Right renal pelvis (tissue), 4 donors: Measurements from ENCODE around the gene NECTIN1. TPM values are rescaled to one million over a fixed set of nuclear protein-coding genes. Genes with fewer than 3 reads are reported as not detected.

ENCODE experiments used
- DNase-seq, 4 donors: peaks; one replicate each; pipeline ENCODE4 v3.0.0-alpha.2; 2013; ENCODE audit warnings: low read depth in 4 of 4, low spot score in 3 of 4, missing footprints in 1 of 4
- polyA plus RNA-seq, 4 donors: library from polyadenylated mRNA; unstranded; fragments of 120-200 nt; gene quantifications; one replicate each; pipeline ENCODE4 v1.2.1, GENCODE V29; 2013; ENCODE audit not compliant: insufficient read length in 4 of 4

Gene NECTIN1
- polyA plus RNA-seq, 4 donors, result 38.6 to 45.6 (median 41.7) TPM

DNA sequence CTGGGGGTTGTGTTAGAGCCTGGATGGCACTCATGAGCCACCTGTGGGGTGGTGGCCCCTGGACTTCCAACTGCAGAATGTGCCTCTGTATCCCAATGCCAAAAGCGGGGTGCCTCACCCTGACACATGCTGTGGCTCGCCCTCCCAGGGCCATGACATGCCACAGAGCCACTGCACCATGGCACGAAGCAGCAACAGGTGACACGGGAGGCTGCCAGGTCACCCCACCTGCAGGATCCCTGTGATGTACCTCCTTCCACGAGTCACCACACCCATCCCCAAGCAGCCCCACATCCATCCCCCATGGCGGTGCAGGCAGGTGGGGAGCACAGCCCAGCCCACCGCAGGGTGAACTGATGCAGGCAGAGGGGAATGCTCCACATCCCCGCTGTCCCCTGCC lies 14.8 kb downstream of the NECTIN1 start:
- no peak for DNase-seq

GRCh38 chr11:119713359-119714040 lies 15.5 kb downstream of the NECTIN1 start:
- no peak for DNase-seq

DNA sequence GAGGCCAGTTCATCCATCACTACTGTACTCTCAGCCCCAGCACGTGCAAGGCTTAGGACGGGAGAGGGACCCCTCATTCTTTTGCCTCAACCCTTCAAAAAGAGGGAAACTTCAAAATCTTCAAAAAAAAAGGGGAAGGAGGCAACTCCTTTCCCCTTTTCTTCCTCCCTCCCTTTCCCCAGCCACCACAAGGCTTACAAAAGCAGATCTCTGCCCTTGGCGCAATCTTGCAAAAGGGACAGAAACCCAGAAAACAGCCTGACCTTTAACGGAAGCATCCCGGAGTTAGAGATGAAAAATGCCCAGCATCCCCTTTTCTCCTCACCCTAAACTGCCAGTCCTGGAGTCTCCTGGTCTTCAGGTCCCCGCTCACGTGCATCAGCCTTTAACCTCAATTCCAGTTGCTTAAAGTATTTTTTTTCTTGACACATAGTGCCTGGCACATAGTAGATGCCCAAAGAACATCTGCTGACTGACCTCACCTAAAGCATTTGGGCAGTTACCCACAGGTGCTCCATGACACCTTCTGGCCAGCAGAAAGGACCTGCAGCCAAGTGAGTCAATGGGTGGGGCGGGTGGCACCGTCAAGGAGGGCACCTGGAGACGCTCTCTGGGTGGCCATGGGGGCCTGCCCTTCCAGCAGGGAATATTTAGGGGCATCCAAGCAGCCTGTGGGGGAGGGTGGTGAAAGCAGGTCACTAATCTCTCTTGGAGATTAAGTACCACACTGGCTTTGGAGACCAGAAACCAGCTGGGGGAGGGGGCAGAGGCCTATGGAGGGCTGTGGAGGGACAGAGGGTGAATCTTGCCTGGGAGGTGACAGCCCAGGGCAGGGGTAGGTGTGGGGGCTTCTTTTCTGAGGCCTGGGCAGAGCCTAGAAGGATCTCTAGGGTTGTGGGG lies 16.3 kb downstream of the NECTIN1 start:
- DNase-seq, result no peak

- no peak for DNase-seq
Observed at GRCh38 chr11:119712006-119712405, 17.0 kb downstream of the NECTIN1 start.

DNA sequence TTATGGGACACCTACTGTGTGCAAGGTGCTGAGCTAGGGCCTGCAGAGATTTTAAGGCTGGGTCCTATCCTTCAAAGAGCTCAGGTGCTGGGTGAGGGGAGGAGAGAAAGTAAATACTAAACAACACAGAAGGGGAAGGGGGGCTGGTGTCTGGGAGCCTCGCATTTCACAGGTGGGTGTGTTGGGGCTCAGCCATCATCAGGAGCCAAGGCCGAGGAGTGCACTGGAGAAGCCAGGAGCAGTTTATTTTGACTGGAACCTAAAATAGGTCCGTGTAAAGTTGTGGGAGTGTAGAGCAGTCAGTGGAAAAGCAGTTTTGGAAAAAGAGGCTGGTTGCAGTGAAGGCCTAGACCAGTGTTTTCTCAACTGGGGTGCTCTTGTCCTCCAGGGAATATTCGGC lies 17.5 kb downstream of the NECTIN1 start:
- DNase-seq, result no peak

GRCh38 chr11:119710417-119710816 lies 18.6 kb downstream of the NECTIN1 start:
- no peak for DNase-seq

DNA sequence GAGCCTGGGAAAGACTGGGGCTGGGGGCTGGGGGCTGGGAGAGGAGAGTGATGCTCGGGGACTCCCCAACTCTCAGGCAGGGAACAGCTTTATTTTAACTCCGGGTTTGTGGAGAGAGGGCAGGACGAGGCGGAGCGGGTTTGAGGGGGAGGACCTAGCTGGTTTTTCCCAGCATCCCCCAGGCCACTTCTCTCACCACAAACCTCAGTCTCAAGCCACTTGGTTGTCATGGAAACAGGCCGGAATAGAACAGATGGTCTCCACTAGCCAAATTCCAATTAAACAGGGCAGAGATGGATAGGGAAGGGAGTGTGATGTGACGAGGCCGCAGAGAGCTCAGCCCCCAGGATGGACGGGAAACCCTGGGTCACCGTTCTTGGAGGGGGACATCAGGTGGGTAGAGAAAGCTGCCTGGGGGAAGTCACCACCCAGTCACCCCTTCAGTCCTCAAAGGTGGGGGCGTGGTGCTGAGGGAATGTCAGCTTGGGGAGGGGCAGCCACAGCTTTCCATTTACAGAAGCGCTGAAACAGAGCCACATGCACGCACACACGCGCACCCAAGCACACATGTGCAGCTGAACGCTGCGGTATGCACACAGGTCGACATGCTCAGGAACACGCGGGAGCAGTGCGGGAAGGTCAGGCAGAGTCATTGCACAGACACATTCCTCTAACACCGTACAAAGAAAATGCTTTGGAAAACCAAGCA lies 19.2 kb downstream of the NECTIN1 start:
- DNase-seq, result peak; percentile 72 to 90 (median 88)

DNA sequence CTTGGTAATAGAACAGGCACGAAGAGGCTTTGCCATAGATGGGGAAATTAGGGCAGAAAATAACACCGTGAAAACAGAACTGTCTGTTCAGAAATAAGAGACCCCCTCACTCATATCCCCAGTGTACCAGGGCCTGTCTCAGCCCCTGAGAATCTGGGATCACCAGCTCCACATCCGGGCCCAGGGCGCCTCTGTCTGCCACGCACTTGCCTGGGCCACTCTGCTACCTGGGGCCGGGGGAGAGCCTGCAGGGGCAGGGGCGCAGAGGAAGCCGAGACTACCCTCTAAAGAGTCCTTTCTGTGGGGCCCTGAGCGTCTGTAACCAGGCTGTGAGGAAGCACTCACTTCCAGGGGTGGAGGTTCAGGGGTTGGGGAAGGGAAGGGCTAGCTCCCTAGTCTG lies 19.8 kb downstream of the NECTIN1 start:
- DNase-seq, result no peak

- DNase-seq, result no peak
Observed at GRCh38 chr11:119708384-119708783, 20.6 kb downstream of the NECTIN1 start.

- no peak for DNase-seq
Observed at GRCh38 chr11:119706887-119707286, 22.1 kb downstream of the NECTIN1 start.

DNA sequence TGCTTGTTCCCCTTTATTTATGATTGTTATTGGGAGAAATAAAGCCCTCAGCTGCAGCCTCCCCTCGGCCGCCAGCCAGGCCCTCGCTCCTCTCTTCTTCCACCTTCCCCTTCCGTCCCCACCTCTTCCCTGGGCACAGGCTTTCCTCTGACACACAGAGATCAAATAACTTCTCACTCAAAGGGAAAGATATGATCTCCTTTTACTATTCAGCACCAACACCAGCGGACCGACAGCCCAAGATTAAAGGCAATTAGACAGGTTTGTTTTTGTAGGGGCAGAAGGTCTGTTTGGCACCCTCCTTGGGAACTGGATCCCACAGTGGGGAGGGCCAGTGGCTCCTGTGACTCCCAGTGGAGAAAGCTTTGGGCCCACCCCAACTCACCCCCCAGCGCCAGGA lies 23.0 kb downstream of the NECTIN1 start:
- no peak for DNase-seq

GRCh38 chr11:119705362-119705761 lies 23.6 kb downstream of the NECTIN1 start:
- no peak for DNase-seq

DNA sequence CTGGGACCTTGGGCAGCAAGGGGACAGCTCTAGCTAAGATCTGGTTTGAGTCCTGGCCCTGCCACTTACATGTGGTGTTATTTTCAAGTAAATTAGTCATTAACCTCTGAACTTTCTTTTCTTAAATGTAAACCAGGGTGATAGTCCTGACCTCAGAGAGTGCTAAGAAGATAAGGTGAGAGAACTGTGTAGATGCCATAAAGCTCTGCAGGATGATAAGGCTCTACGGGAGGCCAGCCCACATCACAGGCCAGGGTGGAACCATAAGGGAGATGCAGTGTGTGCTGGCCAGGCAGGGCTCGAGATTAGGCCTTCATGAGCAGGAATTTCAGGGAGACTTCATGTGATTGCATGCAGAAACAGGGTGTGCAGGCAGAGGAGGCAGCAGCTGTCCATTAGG lies 24.2 kb downstream of the NECTIN1 start:
- no peak for DNase-seq

GRCh38 chr11:119701591-119702549 lies 27.1 kb downstream of the NECTIN1 start:
- no peak for DNase-seq

- no peak for DNase-seq
Observed at GRCh38 chr11:119700536-119701346, 28.3 kb downstream of the NECTIN1 start.

- DNase-seq, result no peak
Observed at GRCh38 chr11:119700030-119700429, 29.0 kb downstream of the NECTIN1 start.

DNA sequence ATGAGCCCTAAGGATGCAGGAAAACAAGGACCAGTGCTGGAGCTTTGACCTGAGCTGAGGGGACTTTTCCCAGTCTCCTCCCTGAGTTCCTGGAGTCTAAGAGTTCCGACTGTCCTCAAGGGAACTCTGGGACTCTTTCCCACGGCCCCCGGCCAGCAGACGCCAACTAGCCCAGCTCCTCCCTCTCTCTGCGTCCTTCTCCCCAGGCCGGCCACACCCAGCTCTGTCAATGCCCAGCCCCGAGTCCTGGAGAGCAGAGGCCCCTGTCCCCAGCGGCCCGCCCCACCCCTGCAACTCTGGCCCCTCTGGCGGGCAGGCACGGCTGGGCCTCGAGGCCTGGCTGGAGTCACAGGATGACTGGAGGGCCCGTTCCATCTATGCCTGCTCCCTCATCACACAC lies 29.8 kb downstream of the NECTIN1 start:
- no peak for DNase-seq

DNA sequence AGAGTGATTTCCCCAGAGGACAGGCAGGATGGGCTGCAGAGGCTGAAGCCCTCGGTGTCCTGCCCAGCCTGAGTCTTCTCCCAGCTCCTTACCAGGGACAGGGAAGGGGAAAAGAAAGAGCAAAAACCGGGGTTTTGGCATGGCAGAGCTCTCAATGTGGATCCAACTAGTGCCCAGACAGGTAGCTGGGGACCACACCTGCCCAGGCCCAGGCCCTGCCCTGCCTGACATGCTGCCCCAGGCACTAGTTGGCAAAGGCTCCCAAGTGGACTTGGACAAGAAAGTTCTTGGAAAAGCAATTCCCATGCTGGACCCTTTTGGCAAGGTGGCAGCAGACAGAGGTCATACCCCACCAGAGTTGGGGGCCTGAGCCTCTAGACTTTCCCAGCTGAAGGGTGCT lies 31.1 kb downstream of the NECTIN1 start:
- DNase-seq, result no peak

- no peak for DNase-seq
Observed at GRCh38 chr11:119697445-119697844, 31.6 kb downstream of the NECTIN1 start.
